GM21390 (cell line): ENCODE measurements around the gene TMEM53.

ENCODE experiments used
- ATAC-seq: cut with Tn5 transposase; IDR thresholded peaks from one replicate; pipeline ENCODE4 v1.9.1; 2021; ENCODE audit not compliant: unreplicated experiment

TMEM53 gene

GRCh38 chr1:44631647-44632539 lies 42.4 kb downstream of the TMEM53 start:
- peak; percentile 66 for ATAC-seq

GRCh38 chr1:44631333-44631646 lies 43.0 kb downstream of the TMEM53 start:
- ATAC-seq, result peak; percentile 21

DNA sequence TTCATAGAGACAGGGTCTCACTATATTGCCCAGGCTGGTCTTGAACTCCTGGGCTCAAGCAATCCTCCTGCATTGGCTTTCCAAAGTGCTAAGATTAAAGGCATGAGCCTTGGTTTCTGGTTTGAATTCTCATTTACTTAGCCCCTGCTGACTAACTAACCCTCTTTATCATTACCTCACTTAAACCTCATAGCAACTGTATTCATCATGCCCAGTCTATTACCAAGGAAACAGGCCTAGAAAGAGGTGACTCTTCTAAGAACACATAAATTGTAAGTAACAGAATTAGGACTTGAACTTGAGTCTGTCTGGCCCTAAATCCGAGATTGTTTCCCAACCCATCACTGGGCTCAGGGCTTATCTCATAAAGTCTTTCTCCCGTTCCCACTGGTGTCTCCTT lies 44.2 kb downstream of the TMEM53 start:
- no peak for ATAC-seq

DNA sequence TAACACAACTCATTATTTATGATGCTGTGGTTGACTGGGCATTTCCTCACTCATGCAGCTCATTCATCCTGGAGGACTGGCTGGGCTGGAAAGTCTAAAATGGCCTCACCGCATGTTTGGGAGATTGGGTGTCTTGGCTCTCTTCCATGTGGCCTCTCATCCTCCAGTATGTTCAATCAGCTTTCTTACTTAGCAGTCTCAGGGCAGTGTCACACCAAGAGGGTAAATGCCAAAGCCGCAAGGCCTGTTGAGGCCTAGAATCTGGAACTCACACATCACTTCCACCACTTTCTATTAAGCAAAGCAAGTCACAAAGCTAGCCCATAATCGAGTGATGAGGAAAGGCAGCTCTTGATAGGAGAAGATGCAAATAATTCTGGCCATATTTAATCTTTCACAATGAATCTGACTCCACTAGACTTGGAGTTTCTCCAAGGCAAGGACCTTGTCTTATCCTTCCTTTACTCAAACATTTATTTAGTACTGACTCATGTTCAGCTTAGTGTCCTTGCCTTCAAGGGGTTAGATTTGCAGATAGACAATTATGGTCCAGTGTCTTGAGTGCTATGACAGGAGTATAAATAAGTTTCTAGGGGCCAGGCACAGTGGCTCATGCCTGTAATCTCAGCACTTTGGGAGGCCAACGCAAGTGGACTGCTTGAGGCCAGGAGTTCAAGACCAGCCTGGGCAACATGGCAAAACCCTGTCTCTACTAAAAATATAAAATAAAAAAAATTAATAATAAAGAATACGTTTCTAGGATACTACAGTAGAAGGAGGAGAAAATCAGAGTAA lies 45.1 kb downstream of the TMEM53 start:
- no peak for ATAC-seq

- ATAC-seq, result no peak
Measured at GRCh38 chr1:44625348-44625747, 48.9 kb downstream of the TMEM53 start.

DNA sequence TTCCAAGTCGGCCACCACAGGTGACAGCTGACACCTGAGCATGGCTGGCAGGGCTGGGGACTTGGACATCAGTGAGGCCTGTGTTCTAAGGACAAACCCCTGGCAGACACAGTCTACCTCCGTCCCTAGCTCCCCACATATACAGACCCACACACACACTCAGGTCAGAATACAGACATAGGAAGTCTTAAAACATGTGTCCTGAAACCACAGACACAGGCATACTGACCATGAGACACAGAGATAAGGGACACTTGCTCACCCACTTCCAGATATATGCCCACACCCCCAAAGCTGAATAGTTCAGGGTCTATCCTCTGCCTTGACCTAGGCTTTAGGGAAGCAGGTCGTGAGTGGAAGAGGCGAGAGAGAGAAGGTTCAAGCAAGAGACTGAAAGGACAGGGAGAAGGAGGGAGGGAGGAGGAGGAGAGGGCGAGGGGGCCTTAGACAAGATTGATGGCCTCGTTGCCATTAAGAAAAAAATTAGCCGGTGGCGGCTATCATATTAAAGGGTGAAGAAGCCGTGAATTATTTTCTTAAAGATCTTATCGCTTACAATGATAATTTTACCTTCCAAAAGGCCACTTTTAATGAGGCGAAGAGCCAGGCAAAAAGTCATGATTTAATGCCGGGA lies 49.9 kb downstream of the TMEM53 start:
- ATAC-seq, result no peak

GRCh38 chr1:44621841-44622286 lies 52.4 kb downstream of the TMEM53 start:
- no peak for ATAC-seq

- no peak for ATAC-seq
Measured at GRCh38 chr1:44620072-44620471, 54.2 kb downstream of the TMEM53 start.

DNA sequence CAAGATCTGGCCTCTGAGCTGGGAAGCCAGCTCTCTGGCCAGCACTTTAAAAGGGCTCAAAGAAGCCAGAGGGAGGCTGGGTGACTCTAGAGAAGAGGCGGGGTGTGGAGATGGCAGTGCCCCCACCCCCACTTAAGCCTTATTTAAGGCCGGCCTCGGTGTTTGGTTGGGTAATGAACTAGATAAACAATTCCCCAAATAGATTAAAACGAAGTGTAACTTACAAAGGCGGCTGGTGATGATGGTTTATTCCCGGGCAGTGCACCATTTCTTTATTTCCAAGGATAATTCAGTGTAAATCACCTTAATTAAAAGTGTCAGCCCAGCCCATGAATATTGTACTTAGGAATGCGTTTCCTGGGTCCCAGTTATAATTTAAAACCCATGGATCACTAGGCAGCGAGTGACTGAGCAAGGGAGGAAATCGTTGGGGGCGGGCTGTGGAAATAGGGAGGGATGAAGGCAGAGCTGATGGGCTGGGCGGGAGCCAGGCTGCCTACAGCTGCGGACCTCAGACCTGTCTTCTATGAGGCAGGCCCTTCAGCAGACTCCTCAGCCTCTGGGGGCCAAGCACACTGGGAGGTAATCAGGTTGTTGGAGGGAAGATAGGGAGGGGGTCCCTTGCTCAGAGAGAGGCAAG lies 54.9 kb downstream of the TMEM53 start:
- no peak for ATAC-seq

- no peak for ATAC-seq
Measured at GRCh38 chr1:44617703-44618029, 56.6 kb downstream of the TMEM53 start.

DNA sequence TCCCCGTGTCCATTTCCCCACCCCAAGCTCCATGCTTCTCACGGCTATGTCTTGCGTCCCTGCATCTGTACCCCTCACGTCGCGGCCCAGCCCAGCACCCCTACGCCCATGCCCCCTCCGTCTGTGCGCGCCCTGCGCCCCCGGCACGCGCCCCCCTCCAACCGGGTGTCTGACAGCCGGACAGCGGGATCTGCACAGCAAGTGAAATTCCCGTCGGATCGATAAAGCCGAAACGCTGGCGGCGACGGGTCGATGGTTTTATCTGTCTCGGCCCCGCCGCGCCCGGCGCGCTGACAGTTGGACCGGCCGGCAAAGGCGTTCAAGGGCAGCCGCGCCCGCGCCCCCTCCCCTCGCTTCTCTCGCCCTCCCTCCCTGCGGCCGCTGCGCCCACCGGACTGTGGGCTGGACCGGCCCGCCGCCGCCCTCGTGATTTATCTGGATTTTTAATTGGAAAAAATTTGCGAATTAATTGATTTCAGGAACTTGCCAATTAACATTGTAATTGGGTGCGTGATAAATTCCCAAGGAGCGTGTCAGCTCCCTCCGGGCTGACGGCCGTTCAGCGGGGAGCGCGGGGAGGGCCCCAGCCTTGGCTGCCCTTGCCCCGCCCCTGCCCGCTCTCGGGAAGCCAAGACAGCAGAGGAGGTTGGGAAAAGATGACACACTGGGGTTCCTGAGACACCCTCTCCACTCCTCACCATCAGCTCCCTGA lies 57.1 kb downstream of the TMEM53 start:
- no peak for ATAC-seq

DNA sequence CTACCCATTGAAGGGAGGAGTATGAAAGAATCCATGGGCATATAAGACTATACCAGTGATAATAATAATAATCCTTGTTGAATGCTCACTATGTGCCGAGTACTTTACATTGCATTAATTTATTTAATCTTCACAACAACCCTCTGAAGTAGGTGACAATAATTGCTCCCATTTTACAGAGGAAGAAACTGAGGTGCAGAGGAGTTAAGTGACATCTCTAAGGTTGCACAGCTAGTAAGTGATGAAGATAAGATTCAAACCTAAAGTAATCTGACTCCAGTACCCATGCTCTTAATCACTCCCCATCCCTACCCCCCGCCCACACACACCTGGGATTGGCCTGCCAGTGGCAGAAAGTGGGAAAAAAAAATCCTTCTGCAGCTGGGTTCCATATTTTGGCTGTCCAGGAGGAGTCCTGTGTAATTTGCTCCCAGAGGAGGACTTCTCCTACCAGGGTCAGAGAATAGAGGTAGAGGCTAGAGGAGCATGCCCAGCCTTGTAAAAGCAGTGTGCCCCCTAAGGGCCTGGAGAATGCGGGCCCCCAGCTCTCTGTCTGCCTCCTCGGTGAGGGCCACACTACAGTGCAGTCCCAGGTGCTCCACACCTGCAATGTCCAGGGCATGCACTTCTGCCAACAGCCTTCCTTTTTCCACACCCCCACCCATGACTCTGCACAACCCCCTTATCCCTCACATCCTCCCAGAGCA lies 57.8 kb downstream of the TMEM53 start:
- no peak for ATAC-seq

DNA sequence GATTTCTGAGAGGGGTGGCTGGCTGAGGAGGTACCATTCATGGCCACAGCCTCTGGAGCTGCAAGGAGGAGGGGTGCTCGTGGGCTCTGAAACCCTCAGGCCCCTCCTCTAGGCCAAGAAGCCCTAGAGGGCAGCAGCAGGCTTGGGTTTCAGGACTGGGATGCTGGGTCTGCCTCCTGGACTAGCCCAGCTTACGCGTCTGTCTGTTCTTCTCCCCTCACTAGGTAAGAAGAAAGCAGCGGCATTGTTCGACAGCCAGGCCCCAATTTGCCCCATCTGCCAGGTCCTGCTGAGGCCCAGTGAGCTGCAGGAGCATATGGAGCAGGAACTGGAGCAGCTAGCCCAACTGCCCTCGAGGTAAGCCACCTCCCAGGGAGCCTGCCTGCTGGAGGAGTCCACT lies 60.3 kb downstream of the TMEM53 start:
- no peak for ATAC-seq

DNA sequence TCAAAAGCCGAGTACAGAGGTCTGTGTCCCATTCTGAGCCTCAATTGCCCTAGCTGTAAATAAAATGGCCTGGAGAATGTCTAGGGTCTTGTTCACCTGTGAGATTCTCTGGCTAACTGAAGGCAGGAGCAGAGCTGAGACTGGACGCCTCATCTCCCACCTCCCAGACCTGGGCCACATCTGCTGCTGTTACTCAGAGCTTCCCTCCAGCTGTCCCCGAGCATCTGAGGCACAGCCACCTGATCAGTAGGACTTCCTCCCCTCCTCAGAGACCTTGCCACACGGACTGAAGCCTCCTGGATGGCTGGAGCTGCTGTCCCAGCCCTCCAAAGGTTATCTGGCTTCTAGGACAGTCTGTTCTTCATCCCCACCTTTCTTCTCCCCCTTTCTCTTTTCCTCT lies 62.4 kb downstream of the TMEM53 start:
- ATAC-seq, result no peak

- ATAC-seq, result no peak
Measured at GRCh38 chr1:44611419-44611818, 62.9 kb downstream of the TMEM53 start.

- no peak for ATAC-seq
Measured at GRCh38 chr1:44610527-44611148, 63.6 kb downstream of the TMEM53 start.

DNA sequence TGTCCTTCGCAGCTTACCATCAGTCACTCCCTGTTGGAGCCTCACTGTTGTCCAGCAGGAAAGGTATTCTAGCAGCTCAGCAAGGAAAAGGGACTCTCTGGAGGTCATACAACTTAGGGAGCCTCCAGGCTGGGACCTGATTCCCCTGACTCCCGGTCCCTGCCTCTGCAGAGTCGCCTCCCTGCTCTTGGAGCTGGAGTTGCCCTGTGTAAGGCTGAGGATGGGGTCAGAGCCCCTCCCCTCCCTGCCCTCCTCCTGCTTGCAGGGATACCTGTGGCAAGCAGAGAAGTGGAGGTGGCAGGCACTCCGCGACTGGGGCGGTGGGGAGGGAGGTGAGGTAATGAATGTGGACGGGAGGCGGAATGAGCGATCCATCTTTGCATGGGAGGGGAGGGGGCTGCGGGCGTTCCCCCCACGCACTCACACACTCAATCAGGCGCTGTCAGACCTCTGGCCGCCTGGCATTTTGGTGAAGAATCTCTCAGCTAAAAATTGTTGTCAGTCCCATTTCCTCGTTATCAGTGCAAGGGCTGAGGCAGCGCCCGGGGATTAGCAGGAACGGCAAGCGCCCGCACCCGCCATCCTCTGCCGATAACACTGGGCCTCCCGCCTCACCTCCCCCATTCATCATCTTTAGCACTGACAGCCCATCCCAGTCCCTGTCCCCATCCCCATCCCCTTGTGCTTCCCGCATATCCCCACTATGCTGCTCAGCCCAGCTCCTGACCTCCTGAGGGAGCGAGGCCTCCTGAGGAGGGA lies 64.3 kb downstream of the TMEM53 start:
- ATAC-seq, result no peak

GRCh38 chr1:44609412-44609767 lies 64.9 kb downstream of the TMEM53 start:
- no peak for ATAC-seq

- ATAC-seq, result no peak
Measured at GRCh38 chr1:44608141-44608540, 66.1 kb downstream of the TMEM53 start.
